Measurements from ENCODE around the gene CCR6. TPM values are rescaled to one million over a fixed set of nuclear protein-coding genes. Genes with fewer than 3 reads are reported as not detected.

The CCR6 gene
- polyA plus RNA-seq, 2 of the 4 experiments (the other 2 are of a cell fraction) = 0.01 TPM; not detected in 1

DNA sequence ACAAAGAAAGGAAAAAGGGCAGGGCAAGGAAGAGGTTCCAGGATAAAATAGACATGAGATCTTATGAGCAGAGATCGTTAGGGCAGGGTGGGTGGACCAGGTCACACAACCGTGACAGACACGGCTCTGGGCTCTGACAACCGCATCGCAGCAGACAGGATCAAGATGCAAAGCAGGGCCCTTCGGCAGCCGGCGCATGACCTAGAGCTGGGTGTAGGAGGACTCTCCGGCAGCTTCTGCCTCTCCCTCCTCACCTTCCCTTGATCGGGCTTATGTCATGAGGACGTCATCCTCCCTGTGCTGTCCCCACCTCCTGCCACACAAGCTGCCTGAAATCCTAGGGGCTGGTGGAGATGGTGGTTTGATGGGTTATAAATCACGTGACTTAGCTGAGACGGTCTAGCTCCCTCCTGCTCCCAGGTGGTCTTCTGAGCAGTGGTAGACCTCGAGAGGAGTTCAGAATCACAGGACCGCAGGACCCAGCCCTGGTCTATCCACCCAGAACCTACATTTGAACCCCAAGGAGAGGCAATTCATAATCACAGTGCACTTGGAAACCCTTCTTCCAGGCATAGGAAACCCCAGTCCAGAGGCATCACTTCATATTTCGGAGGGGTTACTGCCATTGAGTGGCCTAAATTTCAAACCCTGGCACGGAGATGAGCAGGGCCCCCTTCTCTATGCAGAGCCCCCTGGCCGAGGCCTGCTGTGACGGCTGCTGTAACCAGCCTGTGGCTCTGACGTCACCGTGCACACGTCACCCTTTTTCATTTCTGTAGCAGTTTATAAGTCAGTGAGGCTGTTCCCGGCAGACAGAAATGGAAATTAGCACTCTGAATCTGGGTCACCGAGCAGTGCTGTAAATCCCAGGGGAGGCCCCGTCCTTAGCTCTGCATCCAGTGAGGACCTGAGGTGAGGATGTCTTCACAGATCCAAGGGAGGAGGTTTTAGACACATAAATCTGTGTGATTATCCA, 8.7 kb upstream of the CCR6 start:
- H3K27ac ChIP-seq = no peak overlapping the region
- H3K4me3 ChIP-seq = no peak overlapping the region
- no peaks in the 10 kb centered on the region for H3K4me1 ChIP-seq
- no peak for FAIRE-seq
- no peak for ATAC-seq
- CTCF ChIA-PET = no interaction called here
- TF ChIP-seq TP53 (CRISPR knock-in tag; IDR thresholded peaks at IDR 0.05) (no peak), FOXS1 (CRISPR knock-in tag; IDR thresholded peaks at IDR 0.05) (no peak), BHLHE40 (IDR thresholded peaks at IDR 0.05; ENCODE audit: low read depth, low read length) (no peak), CBX2 (IDR thresholded peaks at IDR 0.05; ENCODE audit: borderline replicate concordance, low read depth) (no peak), FOSL2 (IDR thresholded peaks at IDR 0.05) (no peak), FOSL2 (CRISPR knock-in tag; IDR thresholded peaks at IDR 0.05) (no peak), TFCP2L1 (CRISPR knock-in tag; IDR thresholded peaks at IDR 0.05) (no peak), JUN (IDR thresholded peaks at IDR 0.05) (no peak), SREBF2 (IDR thresholded peaks at IDR 0.05) (no peak), RARB (CRISPR knock-in tag; IDR thresholded peaks at IDR 0.05) (no peak), MYC (IDR thresholded peaks at IDR 0.05; ENCODE audit: borderline replicate concordance, low read length) (no peak), REST (IDR thresholded peaks at IDR 0.05) (no peak), CBX8 (IDR thresholded peaks at IDR 0.05) (no peak), PHF8 (IDR thresholded peaks at IDR 0.05; ENCODE audit: borderline replicate concordance, low read depth) (no peak)
- TF ChIP-seq, protein P1, sequence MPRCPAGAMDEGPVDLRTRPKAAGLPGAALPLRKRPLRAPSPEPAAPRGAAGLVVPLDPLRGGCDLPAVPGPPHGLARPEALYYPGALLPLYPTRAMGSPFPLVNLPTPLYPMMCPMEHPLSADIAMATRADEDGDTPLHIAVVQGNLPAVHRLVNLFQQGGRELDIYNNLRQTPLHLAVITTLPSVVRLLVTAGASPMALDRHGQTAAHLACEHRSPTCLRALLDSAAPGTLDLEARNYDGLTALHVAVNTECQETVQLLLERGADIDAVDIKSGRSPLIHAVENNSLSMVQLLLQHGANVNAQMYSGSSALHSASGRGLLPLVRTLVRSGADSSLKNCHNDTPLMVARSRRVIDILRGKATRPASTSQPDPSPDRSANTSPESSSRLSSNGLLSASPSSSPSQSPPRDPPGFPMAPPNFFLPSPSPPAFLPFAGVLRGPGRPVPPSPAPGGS (IDR thresholded peaks at IDR 0.05) = no peak
- no peak overlapping the region for H3K4me2 ChIP-seq
- DNase-seq (ENCODE audit: low read depth in 1 of 2, low spot score in 1 of 2) = no peak
- WGBS (ENCODE audit: missing lambda C conversion rate) = 44% methylated on average over 25 of the region's 25 CpGs
- POLR2A ChIA-PET = no interaction called here
- H3K9me3 ChIP-seq = no peaks in the 10 kb centered on the region

DNA sequence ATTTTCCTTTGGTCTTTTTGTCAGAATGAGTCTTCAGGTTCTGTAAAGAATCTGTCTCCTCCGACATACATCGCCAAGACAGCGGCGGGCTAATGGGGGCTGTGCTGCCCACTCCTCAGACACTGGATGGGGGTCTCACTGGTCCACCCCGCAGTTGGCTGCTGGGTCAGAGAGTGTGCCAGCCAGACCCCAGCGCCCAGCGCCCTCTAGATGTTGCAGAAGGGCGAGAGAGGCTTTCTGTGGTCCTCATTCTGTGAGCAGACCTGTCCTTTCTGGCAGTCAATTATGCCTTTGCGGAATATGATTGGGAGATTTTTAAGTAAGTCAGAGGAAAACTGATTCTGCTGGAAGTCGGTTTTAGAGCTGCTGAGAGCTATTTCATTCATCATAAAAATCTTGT, 7.8 kb upstream of the CCR6 start:
- H3K4me3 ChIP-seq = no peak overlapping the region
- POLR2A ChIA-PET = no interaction called here
- DNase-seq (ENCODE audit: low read depth in 1 of 2, low spot score in 1 of 2) = no peak
- H3K9me3 ChIP-seq = no peaks in the 10 kb centered on the region
- no peaks in the 10 kb centered on the region for H3K4me1 ChIP-seq
- H3K27ac ChIP-seq = no peak overlapping the region
- CTCF ChIA-PET = no interaction called here
- no peak overlapping the region for H3K4me2 ChIP-seq
- ATAC-seq = no peak
- no peak for FAIRE-seq
- TF ChIP-seq ZFP36 (IDR thresholded peaks at IDR 0.05; ENCODE audit: borderline replicate concordance, partially characterized antibody) = no peak
- no peak for TF ChIP-seq POLR2A (IDR thresholded peaks at IDR 0.05; ENCODE audit: low read length)
- no peak for TF ChIP-seq JUNB (IDR thresholded peaks at IDR 0.05)
- no peak for TF ChIP-seq NPAS2 (CRISPR knock-in tag; IDR thresholded peaks at IDR 0.05; ENCODE audit: borderline replicate concordance)
- TF ChIP-seq FOSL2 (IDR thresholded peaks at IDR 0.05) = no peak
- no peak for TF ChIP-seq FOSL2 (CRISPR knock-in tag; IDR thresholded peaks at IDR 0.05)
- no peak for TF ChIP-seq GATA3 (IDR thresholded peaks at IDR 0.05; ENCODE audit: borderline replicate concordance)
- no peak for TF ChIP-seq HOXA7 (CRISPR knock-in tag; IDR thresholded peaks at IDR 0.05)
- no peak for TF ChIP-seq RAD21 (conservative IDR thresholded peaks at IDR 0.05 in 1 of 2, IDR thresholded peaks at IDR 0.05 in 1 of 2)
- 48% methylated on average over 10 of the region's 10 CpGs for WGBS (ENCODE audit: missing lambda C conversion rate)
